ENCODE results near the gene SHISA7.

The SHISA7 gene

DNA sequence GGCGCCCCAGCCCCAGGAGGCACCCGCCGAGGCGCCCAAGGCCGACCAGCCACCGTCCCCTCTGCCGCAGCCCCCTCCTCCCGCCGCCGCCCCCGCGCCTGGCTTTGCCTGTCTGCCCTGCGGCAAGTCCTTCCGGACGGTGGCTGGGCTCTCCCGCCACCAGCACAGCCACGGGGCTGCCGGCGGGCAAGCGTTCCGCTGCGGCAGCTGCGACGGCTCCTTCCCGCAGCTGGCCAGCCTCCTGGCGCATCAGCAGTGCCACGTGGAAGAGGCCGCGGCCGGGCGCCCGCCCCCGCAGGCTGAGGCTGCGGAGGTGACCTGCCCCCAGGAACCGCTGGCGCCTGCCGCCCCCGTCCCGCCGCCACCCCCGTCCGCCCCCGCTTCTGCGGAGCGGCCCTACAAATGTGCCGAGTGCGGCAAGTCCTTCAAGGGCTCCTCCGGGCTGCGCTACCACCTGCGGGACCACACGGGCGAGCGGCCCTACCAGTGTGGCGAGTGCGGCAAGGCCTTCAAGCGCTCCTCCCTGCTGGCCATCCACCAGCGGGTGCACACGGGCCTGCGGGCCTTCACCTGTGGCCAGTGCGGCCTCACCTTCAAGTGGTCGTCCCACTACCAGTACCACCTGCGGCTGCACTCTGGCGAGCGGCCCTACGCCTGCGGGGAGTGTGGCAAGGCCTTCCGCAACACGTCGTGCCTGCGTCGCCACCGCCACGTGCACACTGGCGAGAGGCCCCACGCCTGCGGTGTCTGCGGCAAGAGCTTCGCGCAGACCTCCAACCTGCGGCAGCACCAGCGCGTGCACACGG, 39.3 kb upstream of the SHISA7 start:
- no peak for DNase-seq (ENCODE audit: low read depth)

DNA sequence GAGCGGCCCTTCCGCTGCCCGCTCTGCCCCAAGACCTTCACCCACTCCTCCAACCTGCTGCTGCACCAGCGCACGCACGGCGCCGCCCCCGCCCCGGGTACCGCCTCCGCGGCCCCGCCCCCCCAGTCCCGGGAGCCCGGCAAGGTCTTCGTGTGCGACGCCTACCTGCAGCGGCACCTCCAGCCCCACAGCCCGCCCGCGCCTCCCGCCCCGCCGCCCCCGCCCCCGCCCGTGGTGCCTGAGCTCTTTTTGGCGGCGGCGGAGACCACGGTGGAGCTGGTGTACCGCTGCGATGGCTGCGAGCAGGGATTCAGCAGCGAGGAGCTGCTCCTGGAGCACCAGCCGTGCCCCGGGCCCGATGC, 38.7 kb upstream of the SHISA7 start:
- DNase-seq (ENCODE audit: low read depth), result no peak

DNA sequence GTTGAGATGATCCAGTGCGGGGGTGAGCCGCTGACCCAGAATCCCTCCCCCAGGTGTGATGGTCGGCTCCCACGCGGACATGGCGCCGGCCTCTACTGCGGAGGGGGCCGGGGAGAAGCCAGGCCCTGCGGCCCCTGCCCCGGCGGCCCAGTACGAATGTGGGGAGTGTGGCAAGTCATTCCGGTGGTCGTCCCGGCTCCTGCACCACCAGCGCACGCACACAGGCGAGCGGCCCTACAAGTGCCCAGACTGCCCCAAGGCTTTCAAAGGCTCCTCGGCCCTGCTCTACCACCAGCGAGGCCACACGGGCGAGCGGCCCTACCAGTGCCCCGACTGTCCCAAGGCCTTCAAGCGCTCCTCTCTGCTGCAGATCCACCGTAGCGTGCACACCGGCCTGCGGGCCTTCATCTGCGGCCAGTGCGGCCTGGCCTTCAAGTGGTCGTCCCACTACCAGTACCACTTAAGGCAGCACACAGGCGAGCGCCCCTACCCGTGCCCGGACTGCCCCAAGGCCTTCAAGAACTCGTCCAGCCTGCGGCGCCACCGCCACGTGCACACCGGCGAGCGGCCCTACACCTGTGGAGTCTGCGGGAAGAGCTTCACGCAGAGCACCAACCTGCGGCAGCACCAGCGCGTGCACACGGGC, 38.2 kb upstream of the SHISA7 start:
- no peak for DNase-seq (ENCODE audit: low read depth)

DNA sequence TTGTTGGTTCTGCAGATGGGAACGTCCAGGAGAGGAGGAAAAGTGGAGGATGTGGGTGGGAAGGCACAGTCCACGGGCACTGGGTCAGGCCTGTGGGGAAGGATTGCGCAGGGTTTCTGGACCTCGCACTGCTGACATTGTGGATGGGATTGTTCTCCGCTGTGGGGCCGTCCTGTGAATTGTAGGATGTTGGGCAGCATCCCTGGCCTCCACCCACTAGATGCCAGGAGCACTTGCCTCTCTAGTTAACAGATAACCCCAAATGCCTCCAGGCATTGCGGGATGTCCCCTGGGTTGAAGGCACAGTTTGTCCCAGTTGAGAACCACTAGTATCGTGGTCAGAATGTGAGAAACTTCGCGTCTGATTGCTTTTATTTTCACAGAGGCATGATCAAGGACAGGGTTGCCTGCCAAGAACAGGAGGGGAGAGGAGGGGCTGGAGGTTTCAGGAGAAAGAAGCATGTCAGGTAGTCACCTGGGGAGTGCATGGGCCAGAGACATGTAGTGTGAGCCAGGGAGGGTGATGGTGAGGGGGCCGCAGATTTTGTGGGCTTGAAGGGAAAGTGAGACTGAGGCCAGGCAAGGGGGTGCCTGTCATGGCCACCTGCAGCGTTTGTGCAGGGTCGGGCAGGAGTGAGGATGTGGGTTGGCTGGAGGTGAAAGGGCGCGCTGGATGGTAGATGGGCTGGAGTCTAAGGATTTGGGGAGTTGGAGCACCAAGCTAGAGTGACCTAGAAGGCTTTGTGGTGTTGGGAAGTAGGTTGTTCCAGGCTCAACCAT, 36.5 kb upstream of the SHISA7 start:
- DNase-seq (ENCODE audit: low read depth), result no peak

DNA sequence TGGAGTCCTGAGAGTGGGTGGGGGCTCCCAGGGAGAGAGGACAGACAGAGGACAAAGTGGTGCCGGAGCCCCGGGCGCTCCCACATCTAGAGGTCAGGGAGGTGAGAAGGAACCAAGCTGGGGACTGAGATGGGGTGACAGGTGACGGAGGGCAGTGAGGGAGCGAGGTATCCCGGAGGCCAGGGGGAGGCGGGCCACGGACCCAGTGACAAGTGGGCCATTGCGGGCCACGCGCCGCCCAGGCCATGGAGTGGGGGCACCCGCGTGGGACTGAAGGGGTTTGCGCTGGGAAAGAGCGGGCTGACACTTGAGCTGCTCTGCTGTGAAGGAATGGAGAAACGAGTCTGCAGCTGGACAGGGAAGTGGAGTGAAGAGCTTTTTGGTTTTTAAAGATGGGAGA, 35.9 kb upstream of the SHISA7 start:
- no peak for DNase-seq (ENCODE audit: low read depth)

DNA sequence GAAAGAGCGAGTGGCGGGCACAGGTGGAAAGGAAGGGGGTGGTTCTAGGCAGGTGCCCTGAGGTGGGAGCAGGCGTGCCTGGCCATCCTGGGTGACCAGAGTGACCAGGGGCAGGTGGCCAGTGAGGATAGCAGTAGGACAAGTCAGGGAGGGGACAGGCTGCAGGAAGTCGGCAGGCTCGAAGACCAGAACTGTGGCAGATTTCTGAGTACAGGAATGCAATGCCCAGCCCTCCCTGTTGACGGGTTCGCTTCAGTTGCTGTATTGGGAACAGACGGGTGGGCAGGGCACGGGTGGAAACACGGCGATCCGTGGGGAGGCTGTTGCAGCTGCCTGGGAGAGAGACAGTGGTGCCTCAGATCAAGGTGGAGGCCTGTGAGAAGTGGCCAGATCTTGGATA, 35.3 kb upstream of the SHISA7 start:
- no peak for DNase-seq (ENCODE audit: low read depth)

DNA sequence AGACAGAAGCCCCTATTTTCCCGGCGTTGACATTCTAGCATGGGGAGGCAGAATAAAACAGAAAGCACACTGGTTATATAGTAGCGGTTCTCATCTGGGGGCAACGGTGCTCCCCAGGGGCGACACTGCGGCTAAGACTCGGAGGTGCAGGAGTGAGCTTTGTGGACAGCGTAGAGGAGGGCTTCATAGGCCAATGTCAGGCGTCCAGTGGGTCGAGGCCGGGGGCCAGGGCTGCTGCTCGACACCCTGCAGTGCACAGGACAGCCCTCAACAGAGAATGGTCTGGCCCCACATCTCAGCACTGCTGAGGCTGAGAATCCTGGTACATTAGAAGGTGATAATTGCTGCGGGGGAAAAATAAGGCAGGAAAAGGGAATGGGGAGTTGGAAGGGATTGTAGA, 34.8 kb upstream of the SHISA7 start:
- DNase-seq (ENCODE audit: low read depth), result no peak

DNA sequence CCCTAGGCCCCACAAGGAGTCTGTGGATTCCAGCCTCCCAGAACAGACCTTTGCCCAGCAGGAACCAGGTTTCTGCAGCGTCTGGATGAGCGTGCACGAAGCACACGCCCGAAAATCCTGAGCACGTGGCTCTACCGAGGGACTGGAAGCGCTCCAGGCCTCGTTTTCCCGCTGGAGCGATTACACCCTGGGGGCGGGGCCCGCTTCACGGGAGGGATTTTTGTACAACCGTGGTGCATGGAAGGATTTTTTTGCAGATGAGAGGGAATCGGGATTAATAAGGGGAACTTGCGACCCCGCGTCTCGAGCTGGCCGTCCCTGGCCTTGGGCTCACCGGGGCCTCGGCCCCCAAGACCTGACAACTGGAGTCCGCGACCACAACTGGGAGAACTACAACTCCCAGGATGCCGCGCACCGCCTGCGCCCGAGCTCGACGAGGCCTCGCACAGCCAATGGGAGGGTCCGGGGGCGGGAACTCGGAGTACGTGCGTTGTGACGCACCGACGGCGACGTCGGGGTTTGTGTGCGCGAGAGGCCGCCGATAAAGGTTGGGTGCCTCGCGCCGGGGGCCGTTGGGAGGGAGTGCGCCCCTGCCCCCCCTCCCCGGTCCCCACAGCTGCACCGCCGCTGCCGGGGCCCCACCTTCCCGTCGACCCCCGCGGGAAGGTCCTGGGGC, 33.1 kb upstream of the SHISA7 start, which contains the start of gene ZNF628:
ZNF628 (plus strand) TSS at position 518 of the 676 bp plus-strand sequence. CDS start 3,294 bp downstream, outside the sequence.
- DNase-seq (ENCODE audit: low read depth), result peak; percentile 95

DNA sequence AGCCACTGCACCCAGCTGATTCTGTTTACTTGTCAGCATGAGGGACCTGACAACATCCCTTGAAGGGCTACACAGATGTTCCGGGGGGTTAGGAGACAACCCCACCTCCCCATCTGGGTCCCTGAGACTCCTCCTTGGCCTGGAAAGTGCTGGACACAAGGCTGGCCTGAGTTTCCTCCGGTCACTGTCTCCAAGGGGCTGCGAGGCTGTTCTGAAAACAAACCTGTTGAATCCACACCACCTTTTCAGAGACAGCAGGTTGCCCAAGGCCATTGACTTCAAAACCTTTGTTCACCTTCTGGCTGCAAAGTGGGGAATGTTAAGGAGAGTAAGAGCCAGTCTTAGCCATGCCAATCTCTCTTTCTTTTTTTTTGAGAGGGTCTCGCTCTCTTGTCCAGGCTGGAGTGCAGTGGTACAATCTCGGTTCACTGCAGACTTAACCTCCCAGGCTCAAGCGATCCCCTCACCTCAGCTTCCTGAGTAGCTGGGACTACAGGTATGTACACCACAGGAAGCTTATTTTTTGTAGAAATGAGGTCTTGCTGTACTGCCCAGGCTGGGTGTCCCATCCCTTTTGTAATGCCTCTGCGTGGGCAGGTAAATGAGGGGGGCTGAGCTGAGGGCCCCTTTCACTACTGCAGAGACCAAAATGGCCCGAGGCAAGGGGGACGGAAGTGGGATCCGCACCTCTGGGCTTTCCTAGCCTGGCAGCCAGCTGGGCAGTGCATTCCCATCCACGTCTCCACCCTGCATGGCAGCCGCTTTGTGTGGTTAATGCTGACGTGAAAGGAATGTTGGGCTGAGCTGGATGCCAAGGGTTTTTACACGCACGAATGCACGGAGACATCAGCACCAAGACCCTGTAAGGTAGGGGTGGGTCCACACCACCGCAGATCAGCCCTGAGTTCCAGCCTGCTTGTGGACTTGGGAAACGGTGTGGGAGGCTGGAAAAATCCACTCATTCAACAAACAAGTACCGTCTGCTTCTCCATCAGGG, 31.5 kb upstream of the SHISA7 start:
- no peak for DNase-seq (ENCODE audit: low read depth)

DNA sequence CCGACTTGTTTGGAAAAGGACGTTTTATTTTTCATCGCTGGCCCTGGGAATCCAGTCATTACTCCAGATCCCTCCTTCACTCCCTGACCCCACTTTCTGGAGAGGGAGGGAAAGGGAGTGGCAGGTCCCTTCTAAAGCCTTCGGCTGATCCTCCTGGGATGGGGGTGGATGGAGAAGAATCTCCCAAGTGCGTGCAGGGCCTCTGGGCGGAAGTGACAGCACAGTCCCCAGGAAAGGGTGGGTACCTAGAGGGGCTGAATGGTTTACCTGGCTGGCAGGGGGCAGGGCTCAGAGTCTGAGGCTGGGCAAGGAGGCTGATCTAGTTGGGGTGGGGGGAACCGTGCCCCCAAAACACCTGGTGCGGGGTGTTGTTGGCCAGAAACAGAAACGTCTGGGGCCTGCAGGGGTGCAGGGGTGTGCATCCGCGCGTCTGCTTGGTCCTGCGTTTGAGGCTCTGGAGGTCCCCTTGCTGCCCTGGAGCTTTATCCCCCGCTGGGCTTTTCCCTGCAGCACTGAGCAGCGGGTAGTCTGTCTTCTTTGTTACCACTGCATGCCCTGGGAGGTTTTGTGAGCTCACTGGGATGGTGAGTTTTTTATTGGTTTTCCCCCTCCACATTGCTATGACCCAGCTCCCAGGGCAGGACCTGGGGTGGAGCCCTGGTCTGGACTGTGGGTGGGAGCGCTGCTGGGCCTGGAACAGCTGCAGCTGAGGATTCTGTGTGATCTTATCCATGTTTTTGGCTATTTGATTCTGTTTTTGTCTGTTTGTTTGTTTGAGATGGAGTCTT, 30.3 kb upstream of the SHISA7 start:
- DNase-seq (ENCODE audit: low read depth), result no peak

DNA sequence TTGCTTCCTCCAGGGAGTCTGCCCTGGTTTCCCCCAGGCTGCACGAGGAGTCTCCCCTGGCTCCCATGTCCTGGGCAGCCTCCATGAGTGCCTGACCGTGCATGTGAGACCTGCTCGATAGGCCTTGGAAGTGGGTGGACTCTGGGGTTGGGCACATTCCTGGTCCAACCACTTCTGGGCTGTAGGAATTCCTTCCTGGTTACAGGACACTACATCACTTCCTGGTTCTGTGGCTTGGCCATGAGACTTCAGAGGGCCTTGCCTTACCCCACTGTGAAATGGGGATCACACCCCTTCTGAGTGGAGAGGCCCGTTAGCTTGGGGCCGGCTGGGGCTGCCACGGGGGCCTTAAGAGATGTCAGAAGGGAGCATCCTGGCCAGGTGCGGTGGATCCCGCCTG, 29.4 kb upstream of the SHISA7 start:
- no peak for DNase-seq (ENCODE audit: low read depth)

DNA sequence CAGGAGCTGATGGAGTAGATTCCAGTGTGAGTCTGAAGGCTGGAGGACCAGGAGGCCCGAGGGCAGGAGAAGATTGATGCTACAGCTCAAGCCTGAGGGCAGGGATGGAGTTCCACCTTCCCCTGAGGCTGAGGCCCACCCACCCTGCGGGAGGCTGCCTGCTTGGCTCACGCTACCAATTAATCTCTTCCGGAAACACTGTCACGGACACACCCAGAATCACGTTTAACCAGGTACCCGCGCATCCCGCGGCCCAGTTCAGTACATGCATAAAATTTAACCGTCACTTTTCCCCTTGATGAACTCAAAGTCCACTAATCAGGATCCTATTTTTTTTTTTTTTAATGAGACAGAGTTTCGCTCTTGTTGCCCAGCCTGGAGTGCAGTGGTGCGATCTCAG, 28.2 kb upstream of the SHISA7 start:
- no peak for DNase-seq (ENCODE audit: low read depth)

DNA sequence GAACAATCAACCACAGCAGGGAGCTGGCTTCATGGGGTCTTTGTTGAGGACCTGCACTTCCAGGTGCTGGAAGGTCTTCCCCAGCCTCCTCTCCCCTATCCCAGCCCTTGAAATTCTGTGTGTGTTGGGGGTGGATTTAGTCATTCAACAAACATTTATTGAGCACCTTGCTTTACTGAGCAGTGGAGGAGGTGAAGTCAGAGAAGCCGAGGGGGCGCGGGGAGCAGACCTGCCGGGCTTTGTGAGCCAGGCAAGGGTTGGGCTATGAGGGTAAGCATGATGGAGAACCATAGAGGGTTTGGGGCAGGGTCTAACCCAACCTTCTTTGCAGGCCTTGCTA, 24.9 kb upstream of the SHISA7 start:
- DNase-seq (ENCODE audit: low read depth), result no peak

DNA sequence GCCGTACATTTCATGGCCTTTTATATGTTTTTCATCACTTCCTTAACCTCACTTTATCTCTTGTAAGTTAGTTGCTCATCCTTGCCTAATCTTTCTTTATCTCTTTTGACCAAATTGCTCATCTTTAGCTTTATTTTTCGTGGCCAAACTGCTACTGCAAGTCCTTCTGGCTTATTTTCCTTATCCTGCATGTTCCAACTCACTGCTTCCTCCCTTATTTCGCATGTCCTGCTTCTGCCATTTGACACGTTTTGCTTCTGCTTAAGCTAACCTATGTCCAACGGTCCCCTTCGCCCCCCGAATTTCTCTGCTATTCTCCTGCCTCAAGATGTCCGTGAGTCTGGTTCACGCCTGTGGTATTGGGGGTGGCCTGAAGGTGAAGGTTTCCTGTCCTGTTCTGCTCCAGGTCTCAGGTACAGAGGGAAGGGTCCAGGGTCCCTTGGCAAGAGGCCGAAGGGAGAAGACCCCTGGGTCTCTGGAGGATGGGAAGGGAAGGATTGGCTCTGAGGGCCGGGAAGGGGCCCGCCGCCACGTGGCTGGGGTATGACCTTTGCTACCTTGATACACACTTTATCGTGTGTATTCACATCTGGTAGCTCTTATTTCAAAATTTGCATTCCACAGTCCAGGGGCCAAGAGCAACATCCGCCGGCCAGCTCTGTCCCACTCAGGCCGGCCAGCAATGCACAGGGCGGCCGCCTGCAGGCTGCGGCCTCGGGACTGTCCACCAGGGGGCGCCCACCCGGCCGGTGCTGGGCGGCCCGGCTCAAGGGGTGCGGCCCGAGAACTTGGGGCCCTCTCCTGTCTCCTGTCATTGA, 24.3 kb upstream of the SHISA7 start:
- DNase-seq (ENCODE audit: low read depth), result peak; percentile 69

DNA sequence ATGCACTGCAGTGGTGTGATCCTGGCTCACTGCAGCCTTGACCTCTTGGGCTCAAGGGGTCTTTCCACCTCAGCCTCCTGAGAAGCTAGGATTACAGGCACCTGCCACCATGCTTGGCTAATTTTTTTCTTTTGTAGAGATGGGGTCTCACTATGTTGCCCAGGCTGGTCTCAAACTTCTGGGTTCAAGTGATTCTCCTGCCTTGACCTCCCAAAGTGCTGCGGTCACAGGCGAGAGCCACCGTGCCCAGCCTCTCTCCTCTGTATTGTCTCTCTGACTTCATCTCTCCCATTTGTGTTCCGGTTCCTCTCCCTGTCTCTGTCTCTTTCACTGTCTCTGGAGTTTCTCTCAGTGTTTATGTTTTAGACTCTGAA, 23.1 kb upstream of the SHISA7 start:
- DNase-seq (ENCODE audit: low read depth), result no peak

DNA sequence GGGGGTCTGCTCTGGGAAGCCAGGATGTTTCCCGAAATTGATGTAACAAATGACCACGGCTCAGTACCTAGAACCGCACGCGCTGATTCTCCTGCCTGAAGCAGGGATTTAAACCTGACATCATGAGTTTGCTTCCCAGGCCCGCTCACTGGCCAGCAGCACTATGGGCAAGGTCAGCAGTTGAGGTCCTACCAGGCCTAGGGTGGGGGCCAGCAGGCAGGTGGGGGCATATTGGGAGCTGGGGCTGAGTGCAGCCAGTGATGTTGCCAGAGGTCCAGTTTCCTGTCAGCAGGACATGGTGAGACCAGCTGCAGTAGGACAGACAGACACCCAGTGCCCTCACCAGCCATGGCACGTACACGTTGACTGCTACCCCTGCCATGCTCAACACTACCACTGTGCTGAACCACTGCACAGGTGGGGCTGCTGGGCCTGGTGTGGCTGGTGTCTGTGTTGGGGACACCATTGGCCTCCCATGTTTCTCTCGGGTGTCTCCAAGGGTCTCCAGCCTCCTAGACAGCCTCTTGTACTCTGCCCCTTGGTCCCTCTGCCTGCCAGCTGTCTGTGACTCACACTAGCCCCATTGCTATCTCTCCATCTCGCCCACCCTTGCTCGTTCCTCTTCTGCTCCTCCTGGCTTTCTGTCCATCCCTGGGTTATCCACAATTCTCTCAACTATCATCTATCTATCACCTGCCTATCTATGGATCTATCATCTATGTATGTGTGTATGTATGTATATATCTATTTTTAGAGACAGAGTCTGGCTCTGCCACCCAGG, 22.6 kb upstream of the SHISA7 start:
- DNase-seq (ENCODE audit: low read depth), result no peak

DNA sequence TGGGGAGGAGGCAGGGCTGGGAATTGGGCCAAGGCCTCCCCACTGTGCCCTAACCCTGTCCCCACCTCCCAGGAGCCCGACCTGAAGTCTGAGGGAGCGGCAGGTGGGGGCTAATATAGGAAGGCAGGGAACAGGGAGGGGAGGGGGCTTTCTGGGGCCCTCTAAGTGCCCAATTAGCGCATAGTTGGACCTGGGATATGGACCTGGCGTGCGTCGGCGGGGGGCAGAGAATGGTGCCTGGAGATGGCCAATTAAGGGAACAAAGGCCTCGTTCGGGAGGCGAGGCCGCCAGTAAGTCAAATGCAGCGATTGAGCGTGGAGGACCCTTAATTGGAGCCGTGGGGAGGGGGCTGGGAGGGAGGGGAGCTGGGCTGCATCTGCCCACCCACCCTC, 21.6 kb upstream of the SHISA7 start, which contains the start of gene C19orf85:
C19orf85 (minus strand) TSS at position 90 of the 393 bp plus-strand sequence. CDS start 197 bp downstream, outside the sequence.
- DNase-seq (ENCODE audit: low read depth), result no peak

DNA sequence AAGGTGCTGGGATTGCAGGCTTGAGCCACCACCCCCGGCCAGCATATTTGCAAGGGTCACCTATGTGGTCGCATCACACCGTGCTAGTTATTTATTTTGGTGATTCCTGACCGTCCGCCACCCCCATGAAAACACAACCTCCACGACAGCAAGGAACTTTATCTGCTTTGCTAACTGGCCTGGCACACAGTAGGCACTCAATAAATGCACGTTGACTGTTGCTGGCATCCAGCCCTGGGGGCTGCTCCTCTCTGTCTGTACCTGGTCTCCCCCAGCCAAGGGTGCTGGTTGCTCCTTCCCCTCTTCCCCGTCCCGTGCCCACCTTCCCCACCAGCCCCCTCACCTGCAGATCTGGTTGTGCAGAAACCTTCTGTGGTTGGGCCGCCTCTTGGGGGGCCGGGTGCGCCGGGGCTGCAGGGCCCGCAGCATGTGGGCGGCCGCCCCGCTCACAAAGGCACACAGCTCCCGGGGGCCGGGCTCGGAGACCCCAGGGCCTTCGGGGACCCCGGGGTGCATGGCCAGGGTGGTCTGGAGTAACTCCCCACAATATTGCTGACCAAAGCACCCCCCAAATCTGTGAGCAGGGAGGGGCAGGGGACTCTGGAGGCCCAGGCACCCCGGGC, 21.1 kb upstream of the SHISA7 start:
- DNase-seq (ENCODE audit: low read depth), result no peak

All from GM04504 (cell line).